Activated naive CD8-positive, alpha-beta T cell treated with anti-CD3 and anti-CD28 coated beads for 36 hours (primary cell): ENCODE data around the gene MFAP3. TPM values are rescaled to one million over a fixed set of nuclear protein-coding genes. Genes with fewer than 3 reads are reported as not detected.

Source experiments
- DNase-seq: peaks from one replicate; pipeline ENCODE4 v3.0.0; 2021
- H3K27ac Mint-ChIP-seq: one replicate; pipeline ENCODE4 v1.8.0; 2022; ENCODE audit warnings: mild to moderate bottlenecking, moderate library complexity, mixed read lengths
- H3K27me3 Mint-ChIP-seq: one replicate; pipeline ENCODE4 v1.8.0; 2022; ENCODE audit warnings: mild to moderate bottlenecking, mixed read lengths
- H3K36me3 Mint-ChIP-seq: one replicate; pipeline ENCODE4 v1.8.0; 2021; ENCODE audit warnings: mild to moderate bottlenecking, mixed read lengths
- H3K4me1 Mint-ChIP-seq: one replicate; pipeline ENCODE4 v1.8.0; 2021; ENCODE audit warnings: mixed read lengths
- H3K4me3 Mint-ChIP-seq: one replicate; pipeline ENCODE4 v1.8.0; 2022; ENCODE audit warnings: mild to moderate bottlenecking, moderate library complexity, mixed read lengths
- H3K9me3 Mint-ChIP-seq: one replicate; pipeline ENCODE4 v1.8.0; 2022; ENCODE audit warnings: mixed read lengths
- total RNA-seq, 2 experiments: library from RNA; stranded (reverse); gene quantifications; one replicate each; pipeline ENCODE4 v1.2.3, GENCODE V29; 2021

The MFAP3 gene
- total RNA-seq, 2 experiments from 2014 or later: 14.1 to 17.2 TPM

GRCh38 chr5:154095904-154096303 is 57.1 kb downstream of the MFAP3 start:
- Mint-ChIP-seq H3K27me3 (peaks cover 12% of the 10 kb centered on the region), H3K4me3 (no peak overlapping the region), H3K36me3 (no peaks in the 10 kb centered on the region), H3K27ac (no peak overlapping the region), H3K4me1 (no peaks in the 10 kb centered on the region), H3K9me3 (no peaks in the 10 kb centered on the region)
- no peak for DNase-seq

- Mint-ChIP-seq H3K27ac (no peak overlapping the region), H3K4me3 (no peak overlapping the region), H3K36me3 (no peaks in the 10 kb centered on the region), H3K9me3 (no peaks in the 10 kb centered on the region), H3K27me3 (peaks cover 12% of the 10 kb centered on the region), H3K4me1 (no peaks in the 10 kb centered on the region)
- DNase-seq: no peak
Observed at GRCh38 chr5:154097031-154097430, 58.3 kb downstream of the MFAP3 start.

GRCh38 chr5:154098465-154098864 is 59.7 kb downstream of the MFAP3 start:
- Mint-ChIP-seq H3K9me3 (no peaks in the 10 kb centered on the region), H3K27ac (no peak overlapping the region), H3K36me3 (no peaks in the 10 kb centered on the region), H3K4me1 (no peaks in the 10 kb centered on the region), H3K27me3 (peaks cover 12% of the 10 kb centered on the region), H3K4me3 (no peak overlapping the region)
- DNase-seq: no peak

GRCh38 chr5:154101184-154101583 is 62.4 kb downstream of the MFAP3 start:
- Mint-ChIP-seq H3K4me3 (no peak overlapping the region), H3K27ac (no peak overlapping the region), H3K9me3 (no peaks in the 10 kb centered on the region), H3K4me1 (no peaks in the 10 kb centered on the region), H3K36me3 (no peaks in the 10 kb centered on the region), H3K27me3 (no peaks in the 10 kb centered on the region)
- DNase-seq: no peak

- H3K4me1 Mint-ChIP-seq: no peaks in the 10 kb centered on the region
- peaks cover 4% of the 10 kb centered on the region for H3K27me3 Mint-ChIP-seq
- no peak overlapping the region for H3K4me3 Mint-ChIP-seq
- no peak for DNase-seq
- no peak overlapping the region for H3K27ac Mint-ChIP-seq
- H3K9me3 Mint-ChIP-seq: no peaks in the 10 kb centered on the region
- no peaks in the 10 kb centered on the region for H3K36me3 Mint-ChIP-seq
Observed at GRCh38 chr5:154103233-154103632, 64.5 kb downstream of the MFAP3 start.

Other genes with a start within 250 kb of the MFAP3 start
- gene FAM114A2, start 57 bp upstream of the MFAP3 start, total RNA-seq: 10 to 100 TPM; 24.8 to 28.9 TPM
- gene GALNT10, start 151.8 kb downstream of the MFAP3 start, total RNA-seq: 10 to 100 TPM; 16.8 to 19.8 TPM